Measurements from ENCODE around the gene ELFN2.

DNA sequence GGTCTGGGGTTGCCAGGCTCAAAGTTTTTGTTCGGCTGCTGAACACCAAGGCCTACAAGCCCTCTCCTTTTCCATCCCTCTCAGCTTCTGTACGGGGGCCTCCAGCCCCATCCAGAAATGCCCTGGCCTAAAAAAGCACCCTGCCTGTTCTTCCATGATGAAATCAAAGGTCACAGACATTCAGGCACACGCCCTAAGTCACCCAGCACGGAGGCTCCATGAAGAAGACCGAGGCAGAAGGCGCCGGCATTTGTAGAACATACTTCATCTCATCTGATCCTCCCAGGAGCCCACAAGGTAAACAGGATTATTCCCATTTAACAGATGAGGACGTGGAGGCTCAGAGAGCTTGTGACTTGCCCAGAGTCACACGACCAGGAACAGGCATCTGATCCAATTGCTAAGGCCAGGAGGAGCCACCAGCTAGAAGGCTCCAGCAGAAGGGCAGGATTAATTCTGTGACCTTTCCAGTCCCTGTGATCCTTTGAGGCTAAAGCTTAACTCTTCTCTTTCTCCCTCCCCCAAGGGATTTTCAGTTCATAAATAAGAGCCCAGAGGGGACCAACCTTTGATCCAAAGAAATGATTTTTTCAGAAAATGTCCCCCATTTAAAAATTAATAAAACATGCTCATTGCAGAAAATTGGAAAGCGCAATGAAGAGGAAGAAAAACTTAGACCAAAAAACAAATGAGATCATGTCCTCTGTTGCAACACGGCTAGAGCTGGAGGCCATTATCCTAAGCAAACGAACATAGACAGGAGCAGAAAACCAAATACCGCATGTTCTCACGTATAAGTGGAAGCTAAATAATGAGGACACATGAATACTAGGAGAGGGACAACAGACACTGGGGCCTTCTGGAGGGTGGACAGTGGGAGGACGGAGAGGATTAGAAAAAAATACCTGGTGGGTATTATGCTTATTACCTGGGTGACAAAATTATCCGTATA lies 106.3 kb downstream of the ELFN2 start:
- TF ChIP-seq, protein P1, sequence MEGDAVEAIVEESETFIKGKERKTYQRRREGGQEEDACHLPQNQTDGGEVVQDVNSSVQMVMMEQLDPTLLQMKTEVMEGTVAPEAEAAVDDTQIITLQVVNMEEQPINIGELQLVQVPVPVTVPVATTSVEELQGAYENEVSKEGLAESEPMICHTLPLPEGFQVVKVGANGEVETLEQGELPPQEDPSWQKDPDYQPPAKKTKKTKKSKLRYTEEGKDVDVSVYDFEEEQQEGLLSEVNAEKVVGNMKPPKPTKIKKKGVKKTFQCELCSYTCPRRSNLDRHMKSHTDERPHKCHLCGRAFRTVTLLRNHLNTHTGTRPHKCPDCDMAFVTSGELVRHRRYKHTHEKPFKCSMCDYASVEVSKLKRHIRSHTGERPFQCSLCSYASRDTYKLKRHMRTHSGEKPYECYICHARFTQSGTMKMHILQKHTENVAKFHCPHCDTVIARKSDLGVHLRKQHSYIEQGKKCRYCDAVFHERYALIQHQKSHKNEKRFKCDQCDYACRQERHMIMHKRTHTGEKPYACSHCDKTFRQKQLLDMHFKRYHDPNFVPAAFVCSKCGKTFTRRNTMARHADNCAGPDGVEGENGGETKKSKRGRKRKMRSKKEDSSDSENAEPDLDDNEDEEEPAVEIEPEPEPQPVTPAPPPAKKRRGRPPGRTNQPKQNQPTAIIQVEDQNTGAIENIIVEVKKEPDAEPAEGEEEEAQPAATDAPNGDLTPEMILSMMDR (IDR thresholded peaks at IDR 0.05): no peak
- TF ChIP-seq MAZ (IDR thresholded peaks at IDR 0.05; ENCODE audit: borderline replicate concordance, low read depth, low read length) (no peak), NPAS2 (CRISPR knock-in tag; IDR thresholded peaks at IDR 0.05; ENCODE audit: borderline replicate concordance) (no peak), KDM1A (IDR thresholded peaks at IDR 0.05; ENCODE audit: low read depth) (no peak), RAD21 (conservative IDR thresholded peaks at IDR 0.05 in 1 of 2, IDR thresholded peaks at IDR 0.05 in 1 of 2) (no peak), CBX2 (IDR thresholded peaks at IDR 0.05; ENCODE audit: borderline replicate concordance, low read depth) (no peak), SMC3 (IDR thresholded peaks at IDR 0.05) (no peak)
- TF ChIP-seq, protein P2, sequence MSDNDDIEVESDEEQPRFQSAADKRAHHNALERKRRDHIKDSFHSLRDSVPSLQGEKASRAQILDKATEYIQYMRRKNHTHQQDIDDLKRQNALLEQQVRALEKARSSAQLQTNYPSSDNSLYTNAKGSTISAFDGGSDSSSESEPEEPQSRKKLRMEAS (IDR thresholded peaks at IDR 0.05): no peak
- TF ChIP-seq, protein P3, sequence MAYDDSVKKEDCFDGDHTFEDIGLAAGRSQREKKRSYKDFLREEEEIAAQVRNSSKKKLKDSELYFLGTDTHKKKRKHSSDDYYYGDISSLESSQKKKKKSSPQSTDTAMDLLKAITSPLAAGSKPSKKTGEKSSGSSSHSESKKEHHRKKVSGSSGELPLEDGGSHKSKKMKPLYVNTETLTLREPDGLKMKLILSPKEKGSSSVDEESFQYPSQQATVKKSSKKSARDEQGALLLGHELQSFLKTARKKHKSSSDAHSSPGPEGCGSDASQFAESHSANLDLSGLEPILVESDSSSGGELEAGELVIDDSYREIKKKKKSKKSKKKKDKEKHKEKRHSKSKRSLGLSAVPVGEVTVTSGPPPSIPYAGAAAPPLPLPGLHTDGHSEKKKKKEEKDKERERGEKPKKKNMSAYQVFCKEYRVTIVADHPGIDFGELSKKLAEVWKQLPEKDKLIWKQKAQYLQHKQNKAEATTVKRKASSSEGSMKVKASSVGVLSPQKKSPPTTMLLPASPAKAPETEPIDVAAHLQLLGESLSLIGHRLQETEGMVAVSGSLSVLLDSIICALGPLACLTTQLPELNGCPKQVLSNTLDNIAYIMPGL (CRISPR knock-in tag; IDR thresholded peaks at IDR 0.05; ENCODE audit: borderline replicate concordance): no peak

Data from A549 (cell line).